ENCODE data around the gene DIPK1B.

The DIPK1B gene

GRCh38 chr9:136747161-136748060 lies 35.0 kb downstream of the DIPK1B start:
- DNase-seq (ENCODE audit: low read depth): no peak
- no peak overlapping the region for H3K4me3 ChIP-seq (ENCODE audit: control insufficient read depth, low read depth, low read length)
- TF ChIP-seq CTCF (conservative IDR thresholded peaks at IDR 0.05; ENCODE audit: control insufficient read depth, insufficient read depth, low read depth, low read length): no peak

- H3K4me3 ChIP-seq (ENCODE audit: control insufficient read depth, low read depth, low read length): no peak within 1 kb of the TSS
- no peak for TF ChIP-seq CTCF (conservative IDR thresholded peaks at IDR 0.05; ENCODE audit: control insufficient read depth, insufficient read depth, low read depth, low read length)
- no peak for DNase-seq (ENCODE audit: low read depth)
Measured at GRCh38 chr9:136748201-136748600, 35.8 kb downstream of the DIPK1B start, which contains the start of gene LCN6. Gene LCN6 (minus strand): TSS chr9:136748525. CDS start chr9:136748483, 42 bp downstream.

DNA sequence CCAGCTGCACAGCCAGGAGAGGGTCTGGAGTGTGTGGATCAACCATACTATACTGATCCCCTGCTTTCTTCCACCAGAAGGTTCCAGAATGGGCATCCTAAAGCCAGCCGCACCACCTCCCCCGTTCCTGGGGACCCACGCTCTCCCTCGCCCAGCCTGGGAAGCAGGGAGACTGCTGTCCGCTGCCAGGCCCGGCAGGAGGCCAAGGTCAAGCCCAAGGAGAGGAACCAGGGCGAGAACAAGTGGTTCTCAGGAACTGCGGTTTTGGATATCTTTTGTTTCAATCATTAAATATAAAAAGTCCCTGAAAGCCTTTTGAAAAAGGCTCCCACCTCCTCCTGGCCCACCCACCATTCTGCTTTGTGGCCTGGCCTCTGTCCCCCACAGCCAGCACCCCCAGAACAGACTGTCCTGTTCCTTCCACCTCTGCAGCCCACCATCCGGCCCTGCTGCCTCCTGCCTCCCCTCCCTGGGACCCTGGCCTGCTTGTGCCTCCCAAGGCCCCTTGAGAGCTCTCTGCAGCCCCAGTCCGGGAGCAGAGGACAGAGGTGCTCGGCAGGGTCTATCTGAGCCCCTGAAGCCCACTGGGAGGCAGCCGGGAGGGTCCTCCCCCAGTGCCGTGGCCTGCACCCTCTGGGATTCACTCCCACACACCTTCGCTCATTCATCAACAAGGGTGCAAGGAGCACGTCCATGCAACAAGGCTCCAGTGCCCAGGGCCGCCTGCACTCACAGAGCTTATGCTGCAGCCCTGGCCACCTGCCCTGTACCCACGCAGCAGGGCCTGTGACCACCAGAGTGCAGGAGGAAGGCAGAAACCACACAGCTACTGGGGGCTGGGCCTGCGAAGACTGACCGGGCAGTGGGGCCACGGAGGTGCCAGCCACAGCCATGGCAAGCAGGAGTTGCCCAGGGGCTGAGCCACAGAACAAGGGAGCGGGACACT lies 36.6 kb downstream of the DIPK1B start:
- no peak for DNase-seq (ENCODE audit: low read depth)

GRCh38 chr9:136750526-136750925 lies 38.2 kb downstream of the DIPK1B start:
- no peak for TF ChIP-seq CTCF (conservative IDR thresholded peaks at IDR 0.05; ENCODE audit: control insufficient read depth, insufficient read depth, low read depth, low read length)
- no peak for DNase-seq (ENCODE audit: low read depth)
- no peak overlapping the region for H3K4me3 ChIP-seq (ENCODE audit: control insufficient read depth, low read depth, low read length)

More for the DNA sequence above, 36.6 kb downstream of the DIPK1B start:
- no peak overlapping the region for H3K4me3 ChIP-seq (ENCODE audit: control insufficient read depth, low read depth, low read length)
- no peak for TF ChIP-seq CTCF (conservative IDR thresholded peaks at IDR 0.05; ENCODE audit: control insufficient read depth, insufficient read depth, low read depth, low read length)

GRCh38 chr9:136751244-136751643 lies 38.9 kb downstream of the DIPK1B start:
- TF ChIP-seq CTCF (conservative IDR thresholded peaks at IDR 0.05; ENCODE audit: control insufficient read depth, insufficient read depth, low read depth, low read length): no peak
- DNase-seq (ENCODE audit: low read depth): no peak
- H3K4me3 ChIP-seq (ENCODE audit: control insufficient read depth, low read depth, low read length): no peak overlapping the region

DNA sequence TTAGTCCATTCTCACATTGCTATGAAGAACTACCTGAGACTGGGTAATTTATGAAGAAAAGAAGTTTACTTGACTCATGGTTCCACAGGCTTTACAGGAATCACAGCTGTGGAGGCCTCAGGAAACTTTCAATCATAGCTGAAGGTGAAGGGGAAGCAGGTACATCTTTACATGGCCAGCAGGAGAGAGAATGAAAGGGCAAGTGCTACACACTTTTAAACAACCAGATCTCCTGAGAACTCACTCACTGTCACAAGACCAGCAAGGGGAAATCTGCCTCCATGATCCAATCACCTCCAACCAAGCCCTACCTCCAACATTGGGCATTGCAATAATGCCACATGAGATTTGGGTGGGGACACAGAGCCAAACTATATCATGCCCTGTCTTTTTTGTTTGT lies 39.4 kb downstream of the DIPK1B start:
- TF ChIP-seq CTCF (conservative IDR thresholded peaks at IDR 0.05; ENCODE audit: control insufficient read depth, insufficient read depth, low read depth, low read length): no peak
- no peak for DNase-seq (ENCODE audit: low read depth)
- H3K4me3 ChIP-seq (ENCODE audit: control insufficient read depth, low read depth, low read length): no peak overlapping the region

Measured in fibroblast of mammary gland (primary cell).